H1 (cell line): Measurements from ENCODE around the gene PATJ.

Experiments
- CHD2 ChIP-seq: IDR thresholded peaks from 2 replicates; pipeline ENCODE4 v1.6.1; 2012; ENCODE audit warnings: low read length, improper control_type of control experiment
- EZH2 ChIP-seq: fragments of 200-600 bp; sonication (generic); IDR thresholded peaks from 2 replicates; pipeline ENCODE4 v1.7.1; 2012; ENCODE audit warnings: low read depth, mild to moderate bottlenecking, moderate library complexity, low read length, inconsistent platforms; ENCODE audit not compliant: severe bottlenecking
- HDAC6 ChIP-seq: IDR thresholded peaks from one replicate; pipeline ENCODE4 v1.7.1; 2012; ENCODE audit warnings: low read depth, mild to moderate bottlenecking, inconsistent platforms, low read length, moderate library complexity

GRCh38 chr1:61872206-61872605 lies 129.9 kb downstream of the PATJ start:
- TF ChIP-seq HDAC6 (no peak), EZH2 (no peak), CHD2 (no peak)
